T-helper 2 cell treated with Interferon-gamma antibody and Interleukin-4, amounts not matched to agents 5 μg/mL and 100 μg/mL, for 36 hours (primary cell): ENCODE measurements around the gene RABGAP1L.
"Not testable (repeated sequence)": the region's sequence is repeated elsewhere in the genome, so short reads cannot be mapped to it uniquely, and the experiment has no call there.

Experiments
- DNase-seq: peaks from one replicate; pipeline ENCODE4 v3.0.0; 2021; ENCODE audit warnings: low spot score
- H3K27ac Mint-ChIP-seq: one replicate; pipeline ENCODE4 v1.8.0; 2021; ENCODE audit warnings: mild to moderate bottlenecking, mixed read lengths
- H3K27me3 Mint-ChIP-seq: one replicate; pipeline ENCODE4 v1.8.0; 2021; ENCODE audit warnings: low read depth, mixed read lengths
- H3K36me3 Mint-ChIP-seq: one replicate; pipeline ENCODE4 v1.8.0; 2021; ENCODE audit warnings: low read depth, mixed read lengths
- H3K4me1 Mint-ChIP-seq: one replicate; pipeline ENCODE4 v1.8.0; 2021; ENCODE audit warnings: low read depth, mixed read lengths
- H3K4me3 Mint-ChIP-seq: one replicate; pipeline ENCODE4 v1.8.0; 2022; ENCODE audit warnings: mild to moderate bottlenecking, moderate library complexity, mixed read lengths
- H3K9me3 Mint-ChIP-seq: one replicate; pipeline ENCODE4 v1.8.0; 2021; ENCODE audit warnings: mixed read lengths

RABGAP1L gene

DNA sequence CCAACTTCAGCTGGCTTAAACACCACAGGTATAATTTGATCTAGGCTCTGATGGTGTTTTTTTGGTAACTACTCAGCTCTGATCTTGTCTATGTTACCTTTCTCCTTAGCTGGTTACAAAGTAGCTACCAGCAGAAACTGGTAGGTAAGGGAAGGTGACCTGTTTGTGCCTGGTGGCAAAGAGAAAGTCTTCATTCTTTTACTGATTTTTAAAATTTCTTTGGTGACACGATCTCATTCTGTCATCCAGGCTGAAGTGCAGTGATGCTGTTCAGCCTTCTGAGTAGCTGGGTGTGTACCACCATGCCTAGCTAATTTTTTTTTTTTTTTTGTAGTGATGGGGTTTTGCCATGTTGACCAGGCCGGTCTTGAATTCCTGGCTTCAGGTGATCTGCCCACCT, 62.4 kb downstream of the RABGAP1L start:
- H3K4me3 Mint-ChIP-seq: no peak overlapping the region
- no peak overlapping the region for H3K27ac Mint-ChIP-seq
- H3K9me3 Mint-ChIP-seq: peaks cover 7% of the 10 kb centered on the region
- no peak for DNase-seq
- H3K4me1 Mint-ChIP-seq: peaks cover 5% of the 10 kb centered on the region
- H3K36me3 Mint-ChIP-seq: peaks cover 28% of the 10 kb centered on the region
- H3K27me3 Mint-ChIP-seq: no peaks in the 10 kb centered on the region

GRCh38 chr1:174222166-174222949, 63.0 kb downstream of the RABGAP1L start:
- Mint-ChIP-seq H3K27me3 (no peaks in the 10 kb centered on the region), H3K27ac (no peak overlapping the region), H3K9me3 (peaks cover 7% of the 10 kb centered on the region), H3K4me3 (no peak overlapping the region), H3K4me1 (peaks cover 5% of the 10 kb centered on the region), H3K36me3 (peaks cover 28% of the 10 kb centered on the region)
- DNase-seq: no peak

- H3K4me1 Mint-ChIP-seq: peaks cover 7% of the 10 kb centered on the region
- H3K36me3 Mint-ChIP-seq: peaks cover 38% of the 10 kb centered on the region
- H3K9me3 Mint-ChIP-seq: peaks cover 10% of the 10 kb centered on the region
- H3K4me3 Mint-ChIP-seq: no peak overlapping the region
- DNase-seq: no peak
- no peaks in the 10 kb centered on the region for H3K27me3 Mint-ChIP-seq
- H3K27ac Mint-ChIP-seq: no peak overlapping the region
Observed at GRCh38 chr1:174224641-174225040, 65.3 kb downstream of the RABGAP1L start.

- DNase-seq: no peak
- peaks cover 10% of the 10 kb centered on the region for H3K9me3 Mint-ChIP-seq
- peaks cover 7% of the 10 kb centered on the region for H3K4me1 Mint-ChIP-seq
- H3K27me3 Mint-ChIP-seq: no peaks in the 10 kb centered on the region
- peaks cover 42% of the 10 kb centered on the region for H3K36me3 Mint-ChIP-seq
- no peak overlapping the region for H3K4me3 Mint-ChIP-seq
- no peak overlapping the region for H3K27ac Mint-ChIP-seq
Observed at GRCh38 chr1:174225499-174226204, 66.3 kb downstream of the RABGAP1L start.

- Mint-ChIP-seq H3K27ac (no peak overlapping the region), H3K4me3 (no peak overlapping the region), H3K9me3 (peaks cover 16% of the 10 kb centered on the region), H3K36me3 (peaks cover 29% of the 10 kb centered on the region), H3K27me3 (no peaks in the 10 kb centered on the region), H3K4me1 (peaks cover 7% of the 10 kb centered on the region)
- DNase-seq: no peak
Observed at GRCh38 chr1:174230399-174230798, 71.1 kb downstream of the RABGAP1L start.

DNA sequence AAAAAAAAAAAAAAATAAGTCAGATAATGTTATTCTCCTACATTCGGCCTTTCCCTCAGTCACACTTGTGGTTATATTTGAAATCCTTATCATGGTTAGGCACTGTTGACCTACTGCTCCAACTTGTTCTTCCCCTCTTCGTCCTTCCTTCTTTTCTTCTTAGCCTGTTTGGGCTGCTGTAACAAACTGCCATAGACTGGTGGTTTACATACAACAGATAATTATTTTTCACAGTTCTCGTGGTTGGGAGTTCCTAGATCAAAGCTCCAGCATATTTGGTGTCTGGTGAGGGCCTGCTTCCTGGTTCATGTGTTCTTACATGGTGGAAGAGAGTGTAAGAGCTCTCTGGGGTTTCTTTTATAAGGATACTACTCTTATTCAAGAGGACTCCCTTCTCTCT, 73.4 kb downstream of the RABGAP1L start:
- no peak overlapping the region for H3K4me3 Mint-ChIP-seq
- H3K27ac Mint-ChIP-seq: no peak overlapping the region
- peaks cover 16% of the 10 kb centered on the region for H3K9me3 Mint-ChIP-seq
- H3K4me1 Mint-ChIP-seq: no peaks in the 10 kb centered on the region
- no peaks in the 10 kb centered on the region for H3K27me3 Mint-ChIP-seq
- peaks cover 28% of the 10 kb centered on the region for H3K36me3 Mint-ChIP-seq
- DNase-seq: no peak

GRCh38 chr1:174238845-174239501, 79.7 kb downstream of the RABGAP1L start:
- H3K27ac Mint-ChIP-seq: not testable (repeated sequence)

DNA sequence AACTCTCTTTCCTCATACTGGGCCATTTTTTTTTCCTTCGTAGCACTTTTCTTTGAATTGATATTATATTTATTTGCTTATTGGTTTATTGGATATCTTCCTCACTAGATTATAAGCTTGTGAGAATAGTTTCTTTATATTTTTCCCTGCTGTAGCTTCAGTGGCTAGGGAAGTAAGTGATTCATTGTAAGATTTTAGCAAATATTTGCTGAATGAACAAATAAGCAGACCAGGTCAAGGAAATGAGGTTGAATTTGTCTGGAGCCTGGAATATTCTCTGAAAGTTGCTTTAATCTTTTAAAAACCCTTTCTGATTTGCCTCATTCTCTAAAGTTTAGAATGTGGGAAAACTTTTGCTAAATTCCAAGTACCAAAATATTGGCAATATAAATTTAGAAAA, 80.2 kb downstream of the RABGAP1L start:
- H3K27me3 Mint-ChIP-seq: no peaks in the 10 kb centered on the region
- no peak for DNase-seq
- H3K4me1 Mint-ChIP-seq: no peaks in the 10 kb centered on the region
- peaks cover 12% of the 10 kb centered on the region for H3K36me3 Mint-ChIP-seq
- no peak overlapping the region for H3K27ac Mint-ChIP-seq
- no peaks in the 10 kb centered on the region for H3K9me3 Mint-ChIP-seq
- H3K4me3 Mint-ChIP-seq: no peak overlapping the region

More at GRCh38 chr1:174238845-174239501, 79.7 kb downstream of the RABGAP1L start:
- H3K9me3 Mint-ChIP-seq, H3K27me3 Mint-ChIP-seq, H3K4me1 Mint-ChIP-seq, DNase-seq, H3K4me3 Mint-ChIP-seq, H3K36me3 Mint-ChIP-seq: not testable (repeated sequence)

DNA sequence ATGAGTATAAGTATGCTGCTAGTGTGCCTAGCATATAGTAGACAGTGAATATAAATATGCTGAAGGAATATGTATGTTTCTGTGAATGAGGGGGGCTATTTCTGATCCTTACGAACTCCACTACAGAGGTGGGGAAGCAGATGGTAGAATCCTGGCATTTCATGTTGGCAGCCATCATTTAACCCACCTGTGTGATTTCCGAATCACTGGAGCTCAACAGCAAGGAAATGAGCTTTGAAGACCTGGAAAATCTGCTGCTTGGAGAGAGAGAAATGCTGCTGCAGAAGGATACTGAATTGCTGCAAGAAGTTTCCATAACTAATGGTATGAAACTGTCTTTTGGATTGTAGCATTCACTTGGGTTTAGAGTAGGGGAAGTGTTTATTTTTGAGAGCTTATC, 83.5 kb downstream of the RABGAP1L start:
- Mint-ChIP-seq H3K4me3 (no peak overlapping the region), H3K27ac (no peak overlapping the region), H3K36me3 (peaks cover 16% of the 10 kb centered on the region), H3K27me3 (no peaks in the 10 kb centered on the region), H3K4me1 (no peaks in the 10 kb centered on the region), H3K9me3 (no peaks in the 10 kb centered on the region)
- no peak for DNase-seq

- Mint-ChIP-seq H3K36me3 (peaks cover 16% of the 10 kb centered on the region), H3K9me3 (no peaks in the 10 kb centered on the region), H3K27me3 (no peaks in the 10 kb centered on the region), H3K4me1 (no peaks in the 10 kb centered on the region), H3K27ac (no peak overlapping the region), H3K4me3 (no peak overlapping the region)
- DNase-seq: no peak
Observed at GRCh38 chr1:174243451-174244000, 84.2 kb downstream of the RABGAP1L start.

DNA sequence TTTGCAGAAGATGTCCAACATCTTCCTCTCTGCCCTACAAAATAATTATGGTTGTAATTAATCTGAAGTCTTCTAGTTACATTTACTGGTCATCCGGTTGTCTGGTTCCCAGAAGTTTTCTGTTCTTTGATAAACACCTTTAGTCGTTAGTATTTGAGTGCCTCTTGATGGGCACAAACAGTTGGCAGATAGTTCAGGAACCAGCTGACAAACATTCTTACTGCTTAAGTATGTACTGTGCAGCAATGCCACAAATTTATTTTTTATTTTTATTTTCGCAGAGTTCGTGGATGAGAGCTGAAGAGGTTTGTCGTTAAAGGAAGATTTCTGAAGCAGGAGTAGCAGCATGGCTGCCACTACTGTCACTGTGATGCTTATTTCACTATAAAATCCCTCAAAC, 84.7 kb downstream of the RABGAP1L start:
- no peak for DNase-seq
- Mint-ChIP-seq H3K4me1 (no peaks in the 10 kb centered on the region), H3K27ac (no peak overlapping the region), H3K9me3 (no peaks in the 10 kb centered on the region), H3K36me3 (peaks cover 16% of the 10 kb centered on the region), H3K4me3 (no peak overlapping the region), H3K27me3 (no peaks in the 10 kb centered on the region)

DNA sequence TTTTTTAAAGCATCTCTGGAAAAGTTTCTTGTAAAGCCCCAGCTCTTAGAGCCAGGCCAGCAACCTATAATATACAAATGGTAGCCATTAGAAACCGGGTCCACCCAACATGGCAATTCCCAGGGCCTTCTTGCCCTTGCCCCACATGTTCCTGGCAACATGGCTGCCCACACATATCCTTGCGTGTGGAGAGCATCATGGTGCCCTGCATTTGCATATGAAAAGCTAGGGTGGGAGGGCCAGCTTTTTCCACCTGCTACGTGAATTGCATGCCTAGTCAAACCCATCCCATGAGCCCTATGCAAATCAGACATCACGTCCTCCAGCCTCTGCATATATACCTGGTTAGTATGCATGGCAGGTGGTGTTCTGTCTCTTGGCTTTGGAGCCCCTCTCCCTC, 88.2 kb downstream of the RABGAP1L start:
- Mint-ChIP-seq H3K9me3 (no peaks in the 10 kb centered on the region), H3K27ac (no peak overlapping the region), H3K27me3 (no peaks in the 10 kb centered on the region), H3K36me3 (peaks cover 13% of the 10 kb centered on the region), H3K4me3 (no peak overlapping the region), H3K4me1 (no peaks in the 10 kb centered on the region)
- DNase-seq: no peak

- Mint-ChIP-seq H3K27ac (no peak overlapping the region), H3K9me3 (no peaks in the 10 kb centered on the region)
Observed at GRCh38 chr1:174248041-174248440, 88.7 kb downstream of the RABGAP1L start.

DNA sequence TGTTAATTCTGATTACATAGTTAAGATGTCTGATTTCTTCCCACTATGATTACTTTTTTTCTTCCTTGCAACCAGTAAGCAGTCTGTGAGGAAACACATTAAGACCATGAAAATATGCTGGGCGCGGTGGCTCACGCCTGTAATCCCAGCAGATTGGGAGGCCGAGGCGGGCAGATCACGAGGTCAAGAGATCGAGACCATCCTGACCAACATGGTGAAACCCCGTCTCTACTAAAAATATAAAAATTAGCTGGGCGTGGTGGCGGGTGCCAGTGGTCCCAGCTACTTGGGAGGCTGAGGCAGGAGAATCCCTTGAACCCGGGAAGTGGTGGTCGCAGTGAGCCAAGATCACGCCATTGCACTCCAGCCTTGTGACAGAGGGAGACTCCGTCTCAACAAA, 97.1 kb downstream of the RABGAP1L start:
- H3K27ac Mint-ChIP-seq, DNase-seq, H3K9me3 Mint-ChIP-seq, H3K4me3 Mint-ChIP-seq, H3K27me3 Mint-ChIP-seq, H3K4me1 Mint-ChIP-seq, H3K36me3 Mint-ChIP-seq: not testable (repeated sequence)

More at GRCh38 chr1:174248041-174248440, 88.7 kb downstream of the RABGAP1L start:
- DNase-seq: no peak
- Mint-ChIP-seq H3K4me3 (no peak overlapping the region), H3K27me3 (no peaks in the 10 kb centered on the region), H3K4me1 (no peaks in the 10 kb centered on the region), H3K36me3 (peaks cover 14% of the 10 kb centered on the region)
